Upper lobe of right lung (tissue), 1 donor: Measurements from ENCODE around the gene GABRP. TPM values are rescaled to one million over a fixed set of nuclear protein-coding genes. Genes with fewer than 3 reads are reported as not detected.

Experiments
- ATAC-seq: fragments of 200-7000 bp; cut with Tn5 transposase; one replicate; pipeline ENCODE4 v1.9.1; 2020; ENCODE audit warnings: mild to moderate bottlenecking, moderate library complexity
- DNase-seq: peaks from one replicate; pipeline ENCODE4 v3.0.0-alpha.2; 2020
- H3K27ac ChIP-seq: fragments of 200-600 bp; one replicate; pipeline ENCODE4 v1.8.0; 2022
- H3K27me3 ChIP-seq: fragments of 200-600 bp; one replicate; pipeline ENCODE4 v1.8.0; 2022; ENCODE audit warnings: mild to moderate bottlenecking
- H3K36me3 ChIP-seq: fragments of 200-600 bp; one replicate; pipeline ENCODE4 v1.8.0; 2022
- H3K4me1 ChIP-seq: fragments of 200-600 bp; one replicate; pipeline ENCODE4 v1.8.0; 2022
- H3K4me3 ChIP-seq: fragments of 200-600 bp; one replicate; pipeline ENCODE4 v1.8.0; 2022; ENCODE audit warnings: mild to moderate bottlenecking
- H3K9me3 ChIP-seq: fragments of 200-600 bp; one replicate; pipeline ENCODE4 v1.8.0; 2022
- intact Hi-C: fragments of 100-400 bp; cut with DNase I; formaldehyde crosslinking; loops from one replicate; pipeline ENCODE4 v1.11.0; 2022
- total RNA-seq: library from RNA; stranded (reverse); fragmentation: NEBNext Ultra II Directional; extraction: Animal tissue kit (Norgen Biotek cat#: 25700); gene quantifications from one replicate; pipeline ENCODE4 v1.2.1, GENCODE V29; 2021
- TF ChIP-seq, protein P1 (sequence below): fragments of 200-600 bp; IDR thresholded peaks from one replicate; pipeline ENCODE4 v1.8.0; 2022; ENCODE audit warnings: antibody characterized with exemption
- donor health status: DM: no; HTN: yes; CAD: no; lungs with severe emphysema.

The GABRP gene
- total RNA-seq, 1 donor from 2014 or later, result not detected

DNA sequence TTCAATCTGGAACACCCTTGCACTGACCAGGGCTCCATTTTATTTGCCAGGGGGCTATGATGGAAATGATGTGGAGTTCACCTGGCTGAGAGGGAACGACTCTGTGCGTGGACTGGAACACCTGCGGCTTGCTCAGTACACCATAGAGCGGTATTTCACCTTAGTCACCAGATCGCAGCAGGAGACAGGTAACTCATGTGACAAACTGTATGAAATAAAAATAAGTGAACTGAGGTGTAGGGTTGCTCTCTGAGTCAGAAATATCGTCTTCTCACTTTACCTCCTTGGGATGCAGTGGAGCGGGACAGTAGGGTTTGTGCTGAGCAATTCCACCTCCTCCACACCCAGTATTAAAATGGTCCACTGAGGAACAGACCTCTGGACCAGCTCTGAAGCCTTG, 22.1 kb downstream of the GABRP start:
- Histone ChIP-seq H3K9me3 (no peaks in the 10 kb centered on the region), H3K4me1 (no peaks in the 10 kb centered on the region), H3K27me3 (peaks cover 8% of the 10 kb centered on the region), H3K27ac (no peak overlapping the region), H3K36me3 (no peaks in the 10 kb centered on the region), H3K4me3 (no peak overlapping the region)
- intact Hi-C loops, result no loop called here
- DNase-seq (no peak), ATAC-seq (no peak)
- TF ChIP-seq, protein P1, sequence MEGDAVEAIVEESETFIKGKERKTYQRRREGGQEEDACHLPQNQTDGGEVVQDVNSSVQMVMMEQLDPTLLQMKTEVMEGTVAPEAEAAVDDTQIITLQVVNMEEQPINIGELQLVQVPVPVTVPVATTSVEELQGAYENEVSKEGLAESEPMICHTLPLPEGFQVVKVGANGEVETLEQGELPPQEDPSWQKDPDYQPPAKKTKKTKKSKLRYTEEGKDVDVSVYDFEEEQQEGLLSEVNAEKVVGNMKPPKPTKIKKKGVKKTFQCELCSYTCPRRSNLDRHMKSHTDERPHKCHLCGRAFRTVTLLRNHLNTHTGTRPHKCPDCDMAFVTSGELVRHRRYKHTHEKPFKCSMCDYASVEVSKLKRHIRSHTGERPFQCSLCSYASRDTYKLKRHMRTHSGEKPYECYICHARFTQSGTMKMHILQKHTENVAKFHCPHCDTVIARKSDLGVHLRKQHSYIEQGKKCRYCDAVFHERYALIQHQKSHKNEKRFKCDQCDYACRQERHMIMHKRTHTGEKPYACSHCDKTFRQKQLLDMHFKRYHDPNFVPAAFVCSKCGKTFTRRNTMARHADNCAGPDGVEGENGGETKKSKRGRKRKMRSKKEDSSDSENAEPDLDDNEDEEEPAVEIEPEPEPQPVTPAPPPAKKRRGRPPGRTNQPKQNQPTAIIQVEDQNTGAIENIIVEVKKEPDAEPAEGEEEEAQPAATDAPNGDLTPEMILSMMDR, result no peak

DNA sequence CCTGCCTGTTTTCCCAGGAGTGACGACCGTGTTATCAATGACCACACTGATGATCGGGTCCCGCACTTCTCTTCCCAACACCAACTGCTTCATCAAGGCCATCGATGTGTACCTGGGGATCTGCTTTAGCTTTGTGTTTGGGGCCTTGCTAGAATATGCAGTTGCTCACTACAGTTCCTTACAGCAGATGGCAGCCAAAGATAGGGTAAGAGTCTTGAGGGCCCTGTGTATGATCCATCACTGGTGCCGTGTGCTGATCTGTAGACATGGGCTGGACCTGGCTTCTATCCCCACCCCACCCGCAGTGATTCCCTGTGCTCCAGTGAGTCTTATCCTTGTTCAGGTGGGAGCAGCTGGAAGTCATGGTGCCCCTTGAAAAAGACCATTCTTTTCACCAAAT, 26.0 kb downstream of the GABRP start:
- DNase-seq (no peak), ATAC-seq (peak; percentile 94)
- Histone ChIP-seq H3K36me3 (no peaks in the 10 kb centered on the region), H3K9me3 (no peaks in the 10 kb centered on the region), H3K4me1 (no peaks in the 10 kb centered on the region), H3K27ac (no peak overlapping the region), H3K27me3 (peaks cover 8% of the 10 kb centered on the region), H3K4me3 (no peak overlapping the region)
- intact Hi-C loops, result no loop called here
- TF ChIP-seq, protein P1, result peak; percentile 29

DNA sequence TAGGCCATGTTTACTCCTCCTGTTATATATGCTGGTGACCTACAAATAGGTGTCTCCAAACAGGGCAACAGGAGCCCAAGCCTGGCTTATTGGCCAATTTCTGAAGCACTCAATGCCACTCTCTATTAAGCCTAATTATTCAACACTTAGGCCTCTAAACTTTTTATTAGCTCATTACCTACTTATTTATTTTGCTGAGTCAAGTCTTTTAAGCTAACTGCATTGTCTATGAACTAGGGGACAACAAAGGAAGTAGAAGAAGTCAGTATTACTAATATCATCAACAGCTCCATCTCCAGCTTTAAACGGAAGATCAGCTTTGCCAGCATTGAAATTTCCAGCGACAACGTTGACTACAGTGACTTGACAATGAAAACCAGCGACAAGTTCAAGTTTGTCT, 28.2 kb downstream of the GABRP start:
- intact Hi-C loops, result no loop called here
- no peak overlapping the region for H3K4me3 ChIP-seq
- no peak overlapping the region for H3K27ac ChIP-seq
- no peaks in the 10 kb centered on the region for H3K4me1 ChIP-seq
- H3K36me3 ChIP-seq, result no peaks in the 10 kb centered on the region
- ATAC-seq (no peak), DNase-seq (no peak)
- H3K27me3 ChIP-seq, result no peaks in the 10 kb centered on the region
- TF ChIP-seq, protein P1, result no peak
- H3K9me3 ChIP-seq, result no peaks in the 10 kb centered on the region

DNA sequence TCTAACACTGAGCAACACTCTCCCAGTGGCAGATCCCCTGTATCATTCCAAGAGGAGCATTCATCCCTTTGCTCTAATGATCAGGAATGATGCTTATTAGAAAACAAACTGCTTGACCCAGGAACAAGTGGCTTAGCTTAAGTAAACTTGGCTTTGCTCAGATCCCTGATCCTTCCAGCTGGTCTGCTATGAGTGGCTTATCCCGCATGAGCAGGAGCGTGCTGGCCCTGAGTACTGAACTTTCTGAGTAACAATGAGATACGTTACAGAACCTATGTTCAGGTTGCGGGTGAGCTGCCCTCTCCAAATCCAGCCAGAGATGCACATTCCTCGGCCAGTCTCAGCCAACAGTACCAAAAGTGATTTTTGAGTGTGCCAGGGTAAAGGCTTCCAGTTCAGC, 29.7 kb downstream of the GABRP start:
- H3K4me3 ChIP-seq, result no peak overlapping the region
- intact Hi-C loops, result no loop called here

DNA sequence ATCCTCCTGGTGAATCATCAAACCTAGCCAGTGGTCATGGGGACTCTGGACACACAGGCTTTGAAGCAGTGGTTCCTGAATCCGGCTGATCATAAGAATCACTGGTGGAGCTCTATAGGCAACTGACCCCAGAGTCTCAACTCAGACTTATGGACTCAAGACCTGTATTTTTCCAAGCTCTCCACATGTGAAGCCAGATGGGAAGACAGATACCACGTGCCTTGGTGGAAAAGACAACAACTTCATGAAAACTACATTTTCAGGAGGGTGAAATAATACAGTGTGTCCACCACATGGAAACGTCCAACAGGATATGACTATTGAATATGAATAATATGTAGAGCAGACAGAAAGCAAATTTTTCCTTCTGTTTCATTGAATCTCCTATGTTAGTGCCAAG, 33.7 kb downstream of the GABRP start:
- DNase-seq (no peak), ATAC-seq (no peak)
- H3K36me3 ChIP-seq, result no peaks in the 10 kb centered on the region
- no peak overlapping the region for H3K27ac ChIP-seq
- H3K27me3 ChIP-seq, result no peaks in the 10 kb centered on the region
- intact Hi-C loops, result no loop called here
- H3K4me3 ChIP-seq, result no peak overlapping the region
- no peaks in the 10 kb centered on the region for H3K4me1 ChIP-seq
- no peaks in the 10 kb centered on the region for H3K9me3 ChIP-seq
- TF ChIP-seq, protein P1, result no peak

More for the DNA sequence above, 29.7 kb downstream of the GABRP start:
- ATAC-seq (no peak), DNase-seq (no peak)
- Histone ChIP-seq H3K27ac (no peak overlapping the region), H3K4me1 (no peaks in the 10 kb centered on the region), H3K9me3 (no peaks in the 10 kb centered on the region), H3K36me3 (no peaks in the 10 kb centered on the region), H3K27me3 (no peaks in the 10 kb centered on the region)
- TF ChIP-seq, protein P1, result no peak

DNA sequence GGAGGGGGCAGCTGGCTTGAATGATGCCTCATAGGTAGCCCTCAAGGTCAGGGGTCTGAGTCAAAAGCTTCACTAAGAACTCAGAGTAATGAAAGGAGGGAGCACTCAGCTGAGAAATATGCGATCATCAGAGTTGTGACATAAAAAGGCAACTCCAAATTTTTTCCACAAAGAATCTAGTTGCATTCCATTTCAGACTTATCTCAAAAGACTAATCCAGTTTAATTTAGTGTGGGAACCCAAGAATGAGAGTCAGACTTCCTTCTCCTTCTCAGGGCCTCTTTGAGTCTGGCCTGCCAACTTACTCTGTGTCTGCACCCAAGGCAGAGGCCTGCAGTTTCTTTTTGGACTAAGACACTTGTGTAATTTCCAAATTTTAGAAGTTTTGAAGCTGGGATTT, 34.7 kb downstream of the GABRP start:
- no peak for DNase-seq

More for the DNA sequence above, 34.7 kb downstream of the GABRP start:
- intact Hi-C loops, result no loop called here
- H3K4me1 ChIP-seq, result no peaks in the 10 kb centered on the region
- no peaks in the 10 kb centered on the region for H3K9me3 ChIP-seq
- TF ChIP-seq, protein P1, result no peak
- H3K36me3 ChIP-seq, result no peaks in the 10 kb centered on the region
- ATAC-seq, result no peak
- H3K27me3 ChIP-seq, result no peaks in the 10 kb centered on the region
- no peak overlapping the region for H3K27ac ChIP-seq
- H3K4me3 ChIP-seq, result no peak overlapping the region
